GM13976 (cell line): ENCODE results near the gene BNIPL.

Source experiments
- DNase-seq: peaks from one replicate; pipeline ENCODE4 v3.0.0; 2012; ENCODE audit warnings: low spot score
- in situ Hi-C: fragments of 300-500 bp; cut with MboI; formaldehyde crosslinking; loops from one replicate; pipeline ENCODE4 v1.12.0; 2022; ENCODE audit warnings: low sequenced_read_pairs, mixed read lengths, inconsistent platforms; ENCODE audit not compliant: unreplicated experiment
- TF ChIP-seq, protein P1 (sequence below): IDR thresholded peaks from 2 replicates; pipeline ENCODE4 v1.5.1; 2012; ENCODE audit warnings: borderline replicate concordance, mild to moderate bottlenecking; ENCODE audit not compliant: insufficient read depth; ENCODE audit errors: extremely low read depth, missing control alignments, control extremely low read depth

Gene BNIPL

DNA sequence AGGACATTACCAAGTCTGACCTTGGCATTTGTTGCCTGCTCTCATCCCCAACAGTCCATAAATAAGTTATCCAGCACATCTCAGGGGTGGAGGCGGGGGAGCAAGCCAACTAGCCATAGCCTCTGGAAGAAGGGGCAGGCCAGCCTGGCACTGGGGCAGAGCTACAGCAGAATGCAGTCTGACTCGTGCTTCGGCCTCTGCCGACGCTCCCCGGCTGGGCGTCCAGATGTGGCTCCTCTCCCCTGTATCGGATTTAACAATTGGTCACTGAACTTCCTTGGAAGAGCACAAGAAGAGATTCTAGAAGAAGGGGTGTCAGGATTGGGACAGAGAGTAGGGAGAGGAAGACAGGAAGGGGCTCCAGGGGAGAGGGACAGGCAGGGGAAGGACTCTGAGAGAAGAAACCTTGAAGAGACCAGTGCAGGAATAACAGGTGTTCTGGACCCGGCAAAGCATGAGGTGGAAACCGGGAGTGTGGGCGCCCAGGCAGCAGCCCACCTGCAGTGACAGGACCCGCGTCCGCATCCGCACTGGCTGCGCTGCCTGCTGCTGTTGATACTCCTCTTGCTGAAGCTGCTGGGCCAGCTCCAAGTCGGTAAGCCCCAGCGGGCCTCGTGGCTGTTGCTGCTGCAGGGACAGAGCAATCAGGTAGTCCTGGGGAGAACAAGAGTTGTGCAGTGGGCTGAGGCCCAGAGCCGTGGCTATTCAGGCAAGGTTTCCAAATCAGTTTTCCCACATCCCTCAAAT, 39.1 kb upstream of the BNIPL start:
- TF ChIP-seq, protein P1, sequence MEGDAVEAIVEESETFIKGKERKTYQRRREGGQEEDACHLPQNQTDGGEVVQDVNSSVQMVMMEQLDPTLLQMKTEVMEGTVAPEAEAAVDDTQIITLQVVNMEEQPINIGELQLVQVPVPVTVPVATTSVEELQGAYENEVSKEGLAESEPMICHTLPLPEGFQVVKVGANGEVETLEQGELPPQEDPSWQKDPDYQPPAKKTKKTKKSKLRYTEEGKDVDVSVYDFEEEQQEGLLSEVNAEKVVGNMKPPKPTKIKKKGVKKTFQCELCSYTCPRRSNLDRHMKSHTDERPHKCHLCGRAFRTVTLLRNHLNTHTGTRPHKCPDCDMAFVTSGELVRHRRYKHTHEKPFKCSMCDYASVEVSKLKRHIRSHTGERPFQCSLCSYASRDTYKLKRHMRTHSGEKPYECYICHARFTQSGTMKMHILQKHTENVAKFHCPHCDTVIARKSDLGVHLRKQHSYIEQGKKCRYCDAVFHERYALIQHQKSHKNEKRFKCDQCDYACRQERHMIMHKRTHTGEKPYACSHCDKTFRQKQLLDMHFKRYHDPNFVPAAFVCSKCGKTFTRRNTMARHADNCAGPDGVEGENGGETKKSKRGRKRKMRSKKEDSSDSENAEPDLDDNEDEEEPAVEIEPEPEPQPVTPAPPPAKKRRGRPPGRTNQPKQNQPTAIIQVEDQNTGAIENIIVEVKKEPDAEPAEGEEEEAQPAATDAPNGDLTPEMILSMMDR: no peak
- no peak for DNase-seq
- in situ Hi-C loops: no loop called here

DNA sequence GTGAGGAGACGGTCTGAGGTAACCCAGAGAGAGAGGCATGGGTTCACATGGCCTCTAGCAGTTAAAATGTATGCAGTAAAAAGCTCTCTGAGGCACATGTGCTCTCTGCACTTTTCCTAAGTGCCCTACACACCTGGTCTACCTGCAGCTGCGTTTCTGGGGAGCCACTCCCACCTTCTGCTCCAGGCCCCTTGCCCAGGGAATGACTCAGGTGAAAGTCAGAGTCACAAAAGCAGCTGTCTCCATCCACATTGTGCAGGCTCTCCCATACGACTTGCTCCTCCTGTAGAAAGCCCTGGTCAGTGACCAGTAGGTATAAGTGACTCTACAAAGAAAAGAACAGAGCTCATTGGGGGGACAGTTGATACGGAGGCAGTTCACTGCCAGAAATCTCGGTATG, 38.4 kb upstream of the BNIPL start:
- in situ Hi-C loops: no loop called here
- DNase-seq: no peak
- TF ChIP-seq, protein P1: no peak

DNA sequence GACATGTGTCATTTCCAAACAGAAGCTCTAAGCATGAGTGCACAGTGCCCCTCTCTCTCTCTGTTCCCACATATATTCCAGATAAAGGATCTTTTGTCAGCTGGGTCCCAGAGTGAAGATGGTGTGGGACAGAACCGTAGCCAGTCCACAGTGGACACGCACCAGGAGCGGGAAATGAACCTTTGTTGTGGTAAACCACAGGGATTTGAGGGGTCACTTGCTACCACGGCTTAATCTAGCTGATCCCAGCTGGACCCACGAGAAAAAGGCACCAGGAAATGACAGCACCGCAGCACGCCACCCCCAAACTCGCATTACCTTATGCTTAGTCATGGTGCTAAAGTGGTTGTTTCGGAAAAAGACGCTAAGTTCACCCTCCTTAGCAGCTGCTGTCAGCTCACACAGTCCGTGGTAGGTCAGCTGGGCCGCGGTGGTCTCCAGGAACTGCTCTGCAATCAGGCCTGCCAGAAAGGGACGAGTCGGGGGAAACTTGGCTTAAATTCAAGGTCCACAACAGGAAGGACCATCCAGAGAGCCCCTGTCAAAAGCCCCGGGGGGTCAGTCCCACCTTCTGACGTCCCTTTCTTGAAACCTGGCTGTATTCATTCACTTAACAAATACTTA, 37.2 kb upstream of the BNIPL start:
- in situ Hi-C loops: no loop called here
- TF ChIP-seq, protein P1: no peak
- DNase-seq: no peak

DNA sequence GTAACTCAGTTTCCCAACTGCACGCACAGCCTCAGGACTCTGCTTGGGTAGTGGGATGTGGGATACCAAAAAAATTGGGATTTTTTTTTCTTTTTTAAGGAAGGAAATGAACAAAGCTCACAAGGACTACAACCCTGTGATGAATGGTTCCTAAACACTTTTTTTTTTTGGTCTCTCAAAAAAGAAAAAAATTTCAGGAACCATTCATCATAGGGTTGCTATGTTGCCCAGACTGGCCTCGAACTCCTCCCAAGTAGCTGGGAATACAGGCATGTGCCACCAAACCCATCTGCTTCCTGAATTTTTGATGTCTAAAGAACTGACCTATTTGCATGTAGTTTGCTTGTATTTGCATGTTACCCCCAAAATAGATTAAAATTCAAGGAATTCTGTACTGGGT, 36.5 kb upstream of the BNIPL start:
- DNase-seq: no peak
- TF ChIP-seq, protein P1: no peak
- in situ Hi-C loops: no loop called here

DNA sequence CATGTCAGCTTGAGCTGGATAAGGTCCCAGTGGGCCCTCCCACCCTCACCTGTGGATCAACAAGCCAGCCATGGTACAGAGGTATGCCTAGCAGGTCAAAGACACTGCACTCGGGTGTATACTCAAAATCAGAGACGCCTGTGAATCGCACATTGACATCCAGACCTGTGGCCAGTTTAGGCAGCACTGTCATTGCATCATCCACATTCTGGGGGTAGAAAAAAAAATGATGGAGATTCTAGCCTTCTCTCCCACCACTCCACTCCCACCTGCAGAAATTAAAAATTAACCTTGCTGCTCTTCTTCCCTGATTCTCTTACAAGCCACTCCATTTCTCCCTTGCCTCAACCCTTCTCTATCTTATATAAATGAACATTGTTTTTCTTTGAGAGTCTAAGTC, 36.0 kb upstream of the BNIPL start:
- TF ChIP-seq, protein P1: no peak
- DNase-seq: no peak
- in situ Hi-C loops: no loop called here

DNA sequence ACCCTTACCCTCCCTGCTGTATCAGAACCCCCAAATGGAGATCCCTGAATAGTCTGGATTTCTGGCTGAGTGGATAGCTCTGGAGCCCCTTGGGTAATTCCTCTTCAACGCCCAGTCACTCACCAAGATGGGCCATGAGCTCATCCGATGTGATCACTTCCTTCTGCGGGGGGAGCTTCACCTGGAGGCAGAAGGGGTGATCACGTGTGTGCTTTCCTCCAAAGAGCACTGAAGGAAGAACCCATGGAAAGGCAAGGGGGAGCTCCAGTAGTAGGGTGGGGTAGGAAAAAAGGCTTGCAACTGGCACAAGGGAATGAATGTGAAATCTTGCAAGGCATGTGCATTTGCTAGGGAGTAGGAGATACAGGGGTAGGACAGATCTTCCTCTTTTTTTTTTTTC, 34.8 kb upstream of the BNIPL start:
- TF ChIP-seq, protein P1: no peak
- DNase-seq: no peak
- in situ Hi-C loops: no loop called here
